Fibroblast of pulmonary artery (primary cell): ENCODE data around the gene NDRG4.
A peak's percentile ranks its signal among the peaks of the same experiment; 100 is the strongest.

Source experiments
- DNase-seq: peaks from one replicate; pipeline ENCODE4 v3.0.0-alpha.2; 2010; ENCODE audit warnings: low read depth
- H3K4me3 ChIP-seq: replicated peaks from 2 replicates; pipeline ENCODE4 v1.5.1; 2011; ENCODE audit warnings: low read depth, mild to moderate bottlenecking, control low read depth, low read length, moderate library complexity
- TF ChIP-seq, protein P1 (sequence below): IDR thresholded peaks from 2 replicates; pipeline ENCODE4 v1.5.1; 2011; ENCODE audit warnings: mild to moderate bottlenecking, control low read depth, low read length, inconsistent platforms; ENCODE audit errors: missing control alignments

The NDRG4 gene

DNA sequence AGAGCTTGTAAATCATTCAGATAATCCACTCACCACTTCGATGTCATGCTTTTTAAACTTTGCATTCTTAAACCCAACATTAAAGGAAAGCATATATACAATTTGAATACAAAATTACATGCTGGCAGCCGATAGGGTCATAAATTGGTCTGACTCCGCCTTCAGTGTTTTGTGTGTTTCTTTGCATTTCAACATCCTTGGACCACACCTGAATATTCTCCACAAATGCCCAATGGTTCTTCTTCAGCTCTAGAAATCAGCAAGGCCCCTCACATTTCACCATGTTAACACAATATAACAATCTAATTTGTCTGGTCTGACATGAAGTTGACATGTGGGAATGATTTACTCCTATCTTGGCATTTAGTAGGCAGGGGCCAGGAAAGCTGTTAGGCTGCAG lies 32.5 kb downstream of the NDRG4 start:
- TF ChIP-seq, protein P1, sequence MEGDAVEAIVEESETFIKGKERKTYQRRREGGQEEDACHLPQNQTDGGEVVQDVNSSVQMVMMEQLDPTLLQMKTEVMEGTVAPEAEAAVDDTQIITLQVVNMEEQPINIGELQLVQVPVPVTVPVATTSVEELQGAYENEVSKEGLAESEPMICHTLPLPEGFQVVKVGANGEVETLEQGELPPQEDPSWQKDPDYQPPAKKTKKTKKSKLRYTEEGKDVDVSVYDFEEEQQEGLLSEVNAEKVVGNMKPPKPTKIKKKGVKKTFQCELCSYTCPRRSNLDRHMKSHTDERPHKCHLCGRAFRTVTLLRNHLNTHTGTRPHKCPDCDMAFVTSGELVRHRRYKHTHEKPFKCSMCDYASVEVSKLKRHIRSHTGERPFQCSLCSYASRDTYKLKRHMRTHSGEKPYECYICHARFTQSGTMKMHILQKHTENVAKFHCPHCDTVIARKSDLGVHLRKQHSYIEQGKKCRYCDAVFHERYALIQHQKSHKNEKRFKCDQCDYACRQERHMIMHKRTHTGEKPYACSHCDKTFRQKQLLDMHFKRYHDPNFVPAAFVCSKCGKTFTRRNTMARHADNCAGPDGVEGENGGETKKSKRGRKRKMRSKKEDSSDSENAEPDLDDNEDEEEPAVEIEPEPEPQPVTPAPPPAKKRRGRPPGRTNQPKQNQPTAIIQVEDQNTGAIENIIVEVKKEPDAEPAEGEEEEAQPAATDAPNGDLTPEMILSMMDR = no peak
- no peak overlapping the region for H3K4me3 ChIP-seq
- no peak for DNase-seq

DNA sequence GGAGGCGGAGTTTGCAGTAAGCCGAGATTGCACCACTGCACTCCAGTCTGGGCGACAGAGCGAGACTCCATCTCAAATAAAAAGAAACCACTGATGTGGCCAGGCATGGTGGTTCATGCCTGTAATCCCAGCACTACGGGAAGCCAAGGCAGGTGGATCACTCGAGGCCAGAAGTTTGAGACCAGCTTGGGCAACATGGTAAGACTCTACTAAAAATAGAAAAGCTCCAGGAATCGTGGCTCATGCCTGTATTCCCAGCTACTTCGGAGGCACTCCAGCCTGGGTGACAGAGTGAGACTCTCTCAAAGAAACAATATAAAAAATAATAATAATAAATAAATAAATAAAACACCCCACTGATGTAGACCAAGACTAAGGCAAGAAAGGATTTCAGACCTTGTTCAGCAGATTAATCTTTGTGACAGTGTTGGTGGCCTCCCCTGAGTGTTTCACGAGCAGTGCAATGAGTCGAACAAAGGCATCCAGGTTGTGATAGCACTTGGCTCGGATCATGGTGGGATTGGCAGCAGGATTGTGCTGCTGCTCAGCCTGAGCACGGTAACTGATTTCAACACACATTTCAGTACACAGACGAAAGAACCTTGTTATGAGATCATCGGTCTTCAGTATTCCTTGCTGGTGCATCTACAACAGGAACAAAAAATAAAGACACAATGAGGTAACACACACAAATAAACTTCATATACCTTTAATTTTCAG lies 34.0 kb downstream of the NDRG4 start:
- TF ChIP-seq, protein P1 = no peak
- DNase-seq = peak; percentile 12
- H3K4me3 ChIP-seq = no peak overlapping the region

DNA sequence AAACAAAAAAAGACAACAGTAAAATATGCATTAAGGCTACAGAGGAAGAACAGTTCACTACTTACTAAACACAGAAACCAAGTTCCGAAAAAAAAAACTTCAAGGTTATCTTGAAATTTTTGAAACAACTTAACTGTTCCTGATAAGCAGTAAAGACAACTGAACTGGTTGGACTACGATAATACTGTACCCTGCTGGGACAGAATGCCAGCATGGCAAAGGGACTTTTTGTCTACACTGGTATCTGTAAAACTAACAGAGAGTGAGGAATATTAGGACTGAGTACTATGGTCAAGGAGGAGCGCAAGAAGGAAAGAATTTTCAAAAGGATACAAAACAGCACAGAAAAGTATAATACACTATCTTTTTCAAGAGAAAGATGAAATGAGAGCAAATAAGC lies 35.2 kb downstream of the NDRG4 start:
- H3K4me3 ChIP-seq = no peak overlapping the region
- DNase-seq = no peak
- TF ChIP-seq, protein P1 = no peak

DNA sequence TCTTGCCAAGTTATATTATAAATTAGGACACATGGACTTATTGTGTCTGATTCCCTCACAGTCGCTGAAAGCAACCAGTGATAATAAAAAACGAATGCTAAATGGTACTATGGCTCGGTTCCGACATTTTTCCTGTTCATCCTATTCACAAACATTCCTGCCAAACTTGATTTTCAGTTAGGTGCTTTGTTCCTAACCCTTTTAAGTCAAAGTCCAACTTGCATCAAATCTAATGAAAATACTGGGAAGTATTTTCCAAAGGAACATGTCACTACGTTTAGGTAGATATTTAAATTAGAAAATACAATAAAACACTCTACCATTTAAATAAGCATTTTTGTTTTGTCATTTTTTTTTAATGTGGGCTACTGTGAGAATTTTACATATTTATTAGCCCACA lies 36.3 kb downstream of the NDRG4 start:
- DNase-seq = no peak
- TF ChIP-seq, protein P1 = no peak
- H3K4me3 ChIP-seq = no peak overlapping the region

DNA sequence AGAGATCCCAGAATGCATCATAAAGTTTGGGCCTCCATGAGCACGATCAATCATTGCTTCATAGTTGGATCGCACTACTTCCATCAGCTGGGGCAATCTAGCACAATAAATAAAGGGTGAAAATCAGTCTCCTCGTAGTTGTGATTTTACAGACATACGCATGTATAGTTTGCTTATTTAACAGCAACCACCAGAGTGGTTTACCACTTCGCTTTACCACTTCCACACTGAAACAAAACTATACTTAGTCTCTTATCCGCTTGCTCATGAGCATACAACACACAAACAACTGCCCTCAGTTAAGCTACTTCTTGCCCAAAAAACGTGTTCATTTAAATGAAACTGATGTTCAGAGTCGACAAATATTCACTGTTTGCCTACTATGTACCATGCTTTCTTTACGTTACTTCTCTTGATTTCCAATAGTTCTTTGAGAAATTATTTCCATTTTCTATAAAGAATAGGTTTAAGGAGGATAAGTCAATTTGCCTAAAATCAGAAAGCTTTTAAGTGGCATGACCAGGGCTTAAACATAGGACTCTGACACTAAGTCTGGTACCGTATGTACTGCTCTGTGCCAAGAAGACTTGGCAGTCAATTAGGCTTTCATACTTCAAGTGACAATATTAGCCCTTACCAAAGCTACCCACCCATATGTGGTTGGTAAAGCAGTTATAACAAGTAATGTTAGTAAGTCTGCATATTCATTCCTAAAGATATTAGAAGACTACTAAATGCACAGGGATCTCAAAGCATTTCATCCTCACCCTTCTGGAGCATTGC lies 37.4 kb downstream of the NDRG4 start:
- H3K4me3 ChIP-seq = no peak overlapping the region
- DNase-seq = no peak
- TF ChIP-seq, protein P1 = no peak

DNA sequence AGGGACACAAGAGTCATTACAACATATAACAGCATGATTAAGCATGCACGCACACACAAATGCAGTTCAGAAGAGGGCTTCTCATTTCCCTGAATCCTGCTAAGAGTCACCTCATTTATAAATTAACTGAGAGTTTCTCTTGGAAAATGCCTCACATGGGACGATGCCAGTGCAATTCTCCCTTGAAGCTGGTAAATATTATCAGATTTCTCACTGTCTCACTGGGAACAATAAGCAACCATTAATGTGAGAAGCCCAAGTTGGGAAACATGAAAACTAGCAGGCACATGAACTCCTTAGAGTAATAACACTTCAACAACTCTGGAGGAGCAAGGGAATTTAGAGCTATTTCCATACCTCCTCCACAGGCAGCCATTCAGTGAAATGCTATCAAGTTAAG lies 41.8 kb downstream of the NDRG4 start:
- no peak for DNase-seq
- TF ChIP-seq, protein P1 = no peak
- no peak overlapping the region for H3K4me3 ChIP-seq
